Activated CD8-positive, alpha-beta memory T cell treated with anti-CD3 and anti-CD28 coated beads for 24 hours (primary cell): ENCODE results near the gene PLEKHF1.
"Not testable (repeated sequence)": the region's sequence is repeated elsewhere in the genome, so short reads cannot be mapped to it uniquely, and the experiment has no call there.

Source experiments
- DNase-seq: peaks from one replicate; pipeline ENCODE4 v3.0.0-alpha.2; 2020

The PLEKHF1 gene

GRCh38 chr19:29665215-29665825, at the start of gene PLEKHF1:
PLEKHF1 (plus strand) TSS chr19:29665461; CDS start chr19:29673840, 8,379 bp downstream.
- DNase-seq = peak; percentile 94

GRCh38 chr19:29615891-29616425, 49.3 kb upstream of the PLEKHF1 start:
- no peak for DNase-seq

DNA sequence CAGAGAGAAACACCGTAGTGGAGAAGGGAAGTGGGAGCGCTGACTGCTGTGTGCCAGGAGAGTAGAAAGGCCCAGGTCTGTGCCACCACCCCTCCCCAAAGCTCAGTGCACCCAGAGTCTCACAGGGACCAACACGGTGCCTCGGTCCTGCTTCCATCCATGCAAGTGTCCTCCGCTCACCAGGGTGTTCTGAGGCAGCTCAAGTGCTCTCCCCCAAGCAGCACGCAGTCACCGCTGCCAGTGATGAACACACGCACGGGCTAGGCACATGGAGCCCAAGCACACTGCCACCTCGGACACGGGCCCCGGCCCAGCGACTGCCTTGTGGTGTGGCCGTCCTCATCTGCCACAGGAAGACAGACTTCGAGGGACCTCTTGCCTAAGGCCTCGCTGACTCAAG, 48.7 kb upstream of the PLEKHF1 start:
- DNase-seq = no peak

GRCh38 chr19:29617366-29618266, 47.6 kb upstream of the PLEKHF1 start:
- DNase-seq = no peak

GRCh38 chr19:29618434-29618833, 46.8 kb upstream of the PLEKHF1 start:
- DNase-seq = no peak

- DNase-seq = no peak
Observed at GRCh38 chr19:29618871-29619270, 46.4 kb upstream of the PLEKHF1 start.

DNA sequence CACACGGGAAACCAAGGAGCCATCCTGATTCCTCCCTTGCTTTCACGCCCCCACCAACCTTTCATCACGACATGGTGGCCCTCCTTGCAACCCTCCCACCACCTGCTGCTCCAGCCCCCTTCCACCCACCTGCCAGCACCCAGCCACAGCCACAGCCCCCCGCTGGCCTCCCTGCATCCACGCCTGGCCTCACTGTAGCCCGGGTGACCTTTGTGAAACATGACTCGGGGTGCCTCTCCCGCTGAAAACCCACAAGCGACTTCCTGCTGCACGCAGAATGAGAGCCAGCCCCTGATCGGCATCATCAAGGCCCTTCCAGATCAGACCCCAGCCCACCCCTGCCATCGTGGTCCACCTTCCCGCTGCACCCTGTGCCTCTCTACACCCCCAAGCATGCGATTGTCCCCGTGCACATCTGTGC, 44.3 kb upstream of the PLEKHF1 start:
- DNase-seq = peak; percentile 83

- DNase-seq = peak; percentile 82
Observed at GRCh38 chr19:29622166-29623070, 42.8 kb upstream of the PLEKHF1 start.

- DNase-seq = peak; percentile 81
Observed at GRCh38 chr19:29623726-29624488, 41.4 kb upstream of the PLEKHF1 start.

GRCh38 chr19:29624489-29625185, 40.6 kb upstream of the PLEKHF1 start:
- no peak for DNase-seq

DNA sequence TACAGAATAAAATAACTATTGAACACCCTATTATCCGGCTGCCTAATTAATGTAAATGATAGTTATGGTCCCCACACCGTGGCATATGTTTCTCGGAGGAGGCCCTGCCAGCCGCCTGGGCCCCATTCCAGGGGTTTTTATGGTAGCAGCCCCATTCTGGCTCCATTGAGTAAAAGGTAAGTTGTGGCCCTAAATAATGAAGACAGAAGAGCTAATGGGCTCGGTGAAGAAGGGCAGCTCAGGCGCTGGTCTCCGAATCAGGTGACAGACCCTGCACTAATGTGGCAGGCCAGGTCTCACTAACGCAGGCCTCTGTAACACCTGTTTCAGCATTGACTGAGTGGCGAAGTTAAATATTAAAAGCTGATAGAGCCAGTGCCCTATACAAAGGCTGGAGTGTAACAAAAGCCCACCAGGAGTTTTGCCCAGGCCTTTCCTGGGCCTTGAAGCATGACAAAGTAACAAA, 40.0 kb upstream of the PLEKHF1 start:
- DNase-seq = no peak

DNA sequence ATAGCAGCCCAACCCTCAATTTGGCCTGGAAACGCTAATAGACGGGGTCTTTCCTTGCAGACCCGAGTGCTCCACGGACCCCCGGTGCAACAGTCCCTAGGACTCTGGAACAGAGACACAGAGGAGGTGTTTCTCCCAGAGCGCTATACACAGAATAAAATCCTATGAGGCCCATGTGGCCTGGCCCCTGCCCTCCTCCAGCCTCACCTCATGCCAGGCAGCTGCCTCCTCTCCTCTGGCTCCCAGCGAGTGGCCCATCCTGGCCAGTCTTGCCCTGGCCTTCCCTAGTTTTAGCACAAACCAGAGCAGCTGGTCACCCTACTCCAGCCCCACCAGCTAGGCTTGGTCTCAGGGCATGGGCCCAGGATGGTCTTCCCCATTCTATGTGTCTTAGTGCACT, 38.9 kb upstream of the PLEKHF1 start:
- no peak for DNase-seq

DNA sequence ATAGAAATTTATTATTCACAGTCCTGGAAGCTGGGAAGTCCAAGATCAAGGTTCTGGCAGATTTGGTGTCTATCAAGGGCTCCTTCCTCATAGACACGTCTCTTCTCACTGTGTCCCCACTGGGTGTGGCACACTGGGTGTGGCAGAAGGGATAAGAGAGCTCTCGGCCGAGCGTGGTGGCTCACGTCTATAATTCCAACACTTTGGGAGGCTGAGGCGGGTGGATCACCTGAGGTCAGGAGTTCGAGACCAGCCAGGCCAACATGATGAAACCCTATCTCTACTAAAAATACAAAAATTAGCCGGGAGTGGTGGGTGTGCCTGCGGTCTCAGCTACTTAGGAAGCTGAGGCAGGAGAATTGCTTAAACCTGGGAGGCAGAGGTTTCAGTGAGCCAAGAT, 38.4 kb upstream of the PLEKHF1 start:
- DNase-seq = not testable (repeated sequence)

- no peak for DNase-seq
Observed at GRCh38 chr19:29628661-29629385, 36.4 kb upstream of the PLEKHF1 start.

- no peak for DNase-seq
Observed at GRCh38 chr19:29629836-29630534, 35.3 kb upstream of the PLEKHF1 start.

- no peak for DNase-seq
Observed at GRCh38 chr19:29630655-29631054, 34.6 kb upstream of the PLEKHF1 start.

- no peak for DNase-seq
Observed at GRCh38 chr19:29631450-29631849, 33.8 kb upstream of the PLEKHF1 start.

DNA sequence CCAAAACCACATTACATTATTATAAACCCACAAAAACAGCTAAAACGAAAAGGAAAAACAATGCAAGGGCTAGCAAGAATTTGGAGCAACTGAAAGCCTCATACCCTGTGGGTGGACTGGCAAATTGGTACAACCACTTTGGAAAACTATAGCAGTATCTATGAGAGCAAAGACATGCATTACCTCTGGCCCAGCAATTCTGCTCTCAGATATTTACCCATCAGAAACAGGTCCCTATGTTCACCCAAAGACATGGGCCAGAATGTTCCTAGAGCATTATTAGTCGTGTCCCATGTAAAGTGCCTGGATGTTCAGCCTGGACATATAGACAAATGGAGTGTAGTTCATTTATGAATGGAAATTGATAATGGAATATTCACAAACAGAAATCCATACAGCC, 31.3 kb upstream of the PLEKHF1 start:
- no peak for DNase-seq

DNA sequence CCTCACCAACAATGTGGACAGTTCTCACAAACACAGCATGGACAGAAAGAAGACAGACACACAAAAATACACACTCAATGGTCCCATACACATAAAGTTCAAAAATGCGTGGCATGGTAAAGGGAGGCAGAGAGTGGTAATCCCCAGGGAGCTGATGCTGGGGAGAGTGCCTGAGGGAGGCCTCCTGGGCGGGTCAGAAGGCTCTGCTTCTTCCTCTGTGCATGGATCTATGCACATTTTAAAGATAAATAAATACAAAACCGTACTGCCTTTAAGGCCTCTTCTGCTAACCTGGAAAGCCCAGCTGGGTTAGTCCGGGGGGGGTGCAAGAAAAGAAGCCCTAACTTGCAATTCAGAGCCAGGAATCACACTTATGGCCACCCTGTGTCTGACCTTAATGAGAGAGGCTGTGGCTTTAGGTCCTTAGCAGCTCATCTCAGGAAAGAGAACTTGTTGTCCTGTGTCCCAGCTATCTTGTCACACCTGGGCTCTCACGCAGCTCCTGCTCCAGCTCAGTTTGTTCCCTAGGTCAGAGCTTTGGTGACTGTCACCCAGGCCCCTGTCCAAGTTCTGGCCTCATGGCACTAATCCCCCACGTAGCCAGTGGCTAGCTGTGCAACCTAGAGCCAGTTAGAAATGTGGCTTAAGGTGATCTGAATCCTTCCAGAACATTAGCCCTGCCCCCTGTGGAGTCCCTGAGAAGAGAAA, 30.7 kb upstream of the PLEKHF1 start:
- DNase-seq = no peak
